Activated naive CD4-positive, alpha-beta T cell treated with anti-CD3 and anti-CD28 coated beads, Interleukin-2, amount 50 U/mL, for 24 hours (primary cell): ENCODE measurements around the gene GMPPA.
A peak's percentile ranks its signal among the peaks of the same experiment; 100 is the strongest.

ENCODE experiments used
- H3K27ac Mint-ChIP-seq: one replicate; pipeline ENCODE4 v1.8.0; 2021; ENCODE audit warnings: mild to moderate bottlenecking, mixed read lengths
- H3K27me3 Mint-ChIP-seq: one replicate; pipeline ENCODE4 v1.8.0; 2021; ENCODE audit warnings: mixed read lengths
- H3K36me3 Mint-ChIP-seq: one replicate; pipeline ENCODE4 v1.8.0; 2021; ENCODE audit warnings: mixed read lengths
- H3K4me1 Mint-ChIP-seq: one replicate; pipeline ENCODE4 v1.8.0; 2021; ENCODE audit warnings: mixed read lengths
- H3K4me3 Mint-ChIP-seq: one replicate; pipeline ENCODE4 v1.8.0; 2021; ENCODE audit warnings: mild to moderate bottlenecking, mixed read lengths
- H3K9me3 Mint-ChIP-seq: one replicate; pipeline ENCODE4 v1.8.0; 2021; ENCODE audit warnings: mixed read lengths

Gene GMPPA

DNA sequence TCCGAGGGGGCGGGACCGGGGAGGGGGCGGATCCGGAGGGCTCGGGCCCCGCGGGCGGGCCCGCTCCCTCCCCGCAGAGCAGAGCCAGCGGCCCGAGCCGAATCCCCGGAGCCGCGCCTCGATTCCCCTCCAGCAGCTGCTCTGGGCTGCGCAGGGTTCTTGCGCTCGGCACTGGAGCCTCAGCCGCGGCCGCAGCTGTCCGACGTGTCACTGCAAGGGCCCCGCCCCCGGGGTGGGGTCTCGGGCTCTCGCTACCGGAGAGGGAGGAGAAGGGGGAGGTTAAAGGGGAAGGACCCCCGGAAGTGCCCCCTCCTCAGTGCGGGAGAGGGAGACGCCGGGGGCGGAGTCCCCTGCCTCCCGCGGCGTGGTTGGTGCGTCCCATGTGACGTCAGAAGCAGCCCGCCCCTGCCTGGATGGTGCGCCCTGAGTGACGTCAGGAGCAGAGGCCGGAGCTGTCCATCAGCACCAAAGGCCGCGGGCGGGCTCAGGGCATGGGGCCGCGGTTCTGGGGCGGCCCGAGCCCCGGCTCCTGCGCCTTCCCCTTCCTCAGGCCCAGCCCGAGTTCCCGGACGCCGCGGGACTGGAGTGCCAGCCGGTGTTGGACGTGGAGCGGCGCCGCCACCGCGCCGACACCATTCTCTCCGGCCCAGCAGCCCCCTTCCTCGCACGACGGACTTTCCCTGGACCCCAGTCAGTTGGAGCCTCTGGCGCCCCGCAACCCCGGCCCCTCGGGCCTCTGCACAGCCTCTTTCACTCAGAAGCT lies 45.1 kb downstream of the GMPPA start, which contains the start of the genes CHPF and TMEM198:
CHPF (minus strand) TSS at position 214 of the 763 bp plus-strand sequence. CDS start 271 bp downstream, outside the sequence.
TMEM198 (plus strand) TSS at position 433 of the 763 bp plus-strand sequence. CDS start 700 bp downstream, outside the sequence.
- peak within 1 kb of the TSS; percentile 93 for H3K4me3 Mint-ChIP-seq
- H3K9me3 Mint-ChIP-seq = no peaks in the 10 kb centered on the region
- peaks cover 2% of the 10 kb centered on the region for H3K36me3 Mint-ChIP-seq
- peaks cover 24% of the 10 kb centered on the region for H3K4me1 Mint-ChIP-seq
- peak within 1 kb of the TSS; percentile 96 for H3K27ac Mint-ChIP-seq
- no peaks in the 10 kb centered on the region for H3K27me3 Mint-ChIP-seq

DNA sequence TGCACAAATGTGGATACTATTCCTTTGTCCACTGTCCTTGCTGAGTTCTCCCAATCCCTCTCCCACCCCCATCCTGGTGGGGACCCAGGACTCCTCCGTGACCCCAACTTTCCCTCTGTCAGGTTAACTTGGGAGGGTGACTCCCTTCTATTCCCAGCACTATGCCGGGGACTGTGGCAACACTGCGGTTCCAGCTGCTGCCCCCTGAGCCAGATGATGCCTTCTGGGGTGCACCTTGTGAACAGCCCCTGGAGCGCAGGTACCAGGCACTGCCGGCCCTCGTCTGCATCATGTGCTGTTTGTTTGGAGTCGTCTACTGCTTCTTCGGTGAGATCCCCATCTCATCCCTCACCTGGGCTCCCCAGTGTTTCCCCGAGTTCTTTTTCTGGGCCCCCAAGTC lies 45.9 kb downstream of the GMPPA start:
- Mint-ChIP-seq H3K9me3 (no peaks in the 10 kb centered on the region), H3K4me3 (peak overlapping the region; percentile 86), H3K27me3 (peaks cover 2% of the 10 kb centered on the region), H3K36me3 (peaks cover 2% of the 10 kb centered on the region), H3K27ac (peak overlapping the region; percentile 96), H3K4me1 (peaks cover 24% of the 10 kb centered on the region)

DNA sequence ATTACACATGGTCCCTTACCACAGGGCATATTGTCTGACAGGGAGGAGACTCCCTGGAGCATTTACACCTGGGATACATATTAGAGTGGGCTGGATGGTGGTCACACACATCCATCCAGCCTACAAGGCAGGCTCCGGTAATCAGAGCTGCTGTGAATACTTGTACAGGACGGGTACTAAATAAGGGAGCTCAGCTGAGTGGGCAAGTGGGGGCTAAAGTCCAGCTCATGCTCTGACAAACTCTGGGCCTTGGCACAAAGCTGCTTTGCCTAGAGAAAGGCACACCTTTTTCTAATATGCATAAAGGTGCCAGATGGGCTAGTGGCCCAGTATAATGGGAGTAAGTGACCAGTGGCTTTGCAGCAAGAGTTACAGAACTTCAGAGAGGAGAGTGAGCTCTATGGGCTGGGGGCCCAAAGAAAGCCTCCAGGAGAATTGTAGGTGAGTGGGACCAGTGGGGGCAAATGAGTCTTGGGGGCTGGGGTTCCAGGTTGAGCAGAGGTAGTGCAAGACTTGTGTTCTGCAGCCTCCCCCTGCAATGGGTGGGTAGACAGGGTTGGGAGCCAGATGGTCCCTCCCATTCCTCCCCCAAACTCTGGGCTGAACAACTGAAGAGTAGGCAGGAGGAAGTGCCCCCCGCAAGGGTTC lies 46.7 kb downstream of the GMPPA start:
- H3K4me3 Mint-ChIP-seq = peak overlapping the region; percentile 86

DNA sequence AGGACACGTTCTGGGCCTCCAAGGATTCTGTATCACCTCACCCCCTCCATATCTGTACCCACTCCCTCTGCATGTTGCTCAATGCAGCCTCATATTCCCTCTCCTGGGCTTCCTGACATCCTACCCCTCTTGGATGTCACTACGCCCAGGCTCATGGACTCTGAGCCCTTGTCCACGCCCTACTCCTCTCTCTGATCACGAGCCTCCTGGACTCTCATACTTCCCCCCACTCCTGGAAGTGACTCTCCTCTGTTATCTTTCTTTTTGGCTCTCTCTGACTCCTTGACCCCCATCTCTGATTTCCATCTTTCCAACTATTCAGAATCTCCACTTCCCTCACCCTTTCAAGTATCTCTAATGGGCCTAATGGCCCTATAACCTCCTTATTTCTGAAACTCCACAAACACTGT lies 47.3 kb downstream of the GMPPA start:
- Mint-ChIP-seq H3K27ac (no peak overlapping the region), H3K9me3 (no peaks in the 10 kb centered on the region), H3K4me3 (no peak overlapping the region), H3K4me1 (peaks cover 24% of the 10 kb centered on the region), H3K27me3 (peaks cover 4% of the 10 kb centered on the region), H3K36me3 (peaks cover 2% of the 10 kb centered on the region)

More for the DNA sequence above, 46.7 kb downstream of the GMPPA start:
- H3K9me3 Mint-ChIP-seq = no peaks in the 10 kb centered on the region
- peaks cover 2% of the 10 kb centered on the region for H3K36me3 Mint-ChIP-seq
- peaks cover 2% of the 10 kb centered on the region for H3K27me3 Mint-ChIP-seq
- peaks cover 24% of the 10 kb centered on the region for H3K4me1 Mint-ChIP-seq
- no peak overlapping the region for H3K27ac Mint-ChIP-seq

DNA sequence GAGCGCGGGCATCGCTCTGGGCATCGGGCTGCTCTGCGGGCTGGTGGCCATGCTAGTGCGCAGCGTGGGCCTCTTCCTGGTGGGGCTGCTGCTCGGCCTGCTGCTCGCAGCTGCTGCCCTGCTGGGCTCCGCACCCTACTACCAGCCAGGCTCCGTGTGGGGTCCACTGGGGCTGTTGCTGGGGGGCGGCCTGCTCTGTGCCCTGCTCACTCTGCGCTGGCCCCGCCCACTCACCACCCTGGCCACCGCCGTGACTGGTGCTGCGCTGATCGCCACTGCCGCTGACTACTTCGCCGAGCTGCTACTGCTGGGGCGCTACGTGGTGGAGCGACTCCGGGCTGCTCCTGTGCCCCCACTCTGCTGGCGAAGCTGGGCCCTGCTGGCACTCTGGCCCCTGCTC lies 48.9 kb downstream of the GMPPA start:
- no peaks in the 10 kb centered on the region for H3K9me3 Mint-ChIP-seq
- H3K27me3 Mint-ChIP-seq = peaks cover 8% of the 10 kb centered on the region
- H3K4me1 Mint-ChIP-seq = peaks cover 11% of the 10 kb centered on the region
- H3K27ac Mint-ChIP-seq = no peak overlapping the region
- no peaks in the 10 kb centered on the region for H3K36me3 Mint-ChIP-seq
- H3K4me3 Mint-ChIP-seq = no peak overlapping the region

DNA sequence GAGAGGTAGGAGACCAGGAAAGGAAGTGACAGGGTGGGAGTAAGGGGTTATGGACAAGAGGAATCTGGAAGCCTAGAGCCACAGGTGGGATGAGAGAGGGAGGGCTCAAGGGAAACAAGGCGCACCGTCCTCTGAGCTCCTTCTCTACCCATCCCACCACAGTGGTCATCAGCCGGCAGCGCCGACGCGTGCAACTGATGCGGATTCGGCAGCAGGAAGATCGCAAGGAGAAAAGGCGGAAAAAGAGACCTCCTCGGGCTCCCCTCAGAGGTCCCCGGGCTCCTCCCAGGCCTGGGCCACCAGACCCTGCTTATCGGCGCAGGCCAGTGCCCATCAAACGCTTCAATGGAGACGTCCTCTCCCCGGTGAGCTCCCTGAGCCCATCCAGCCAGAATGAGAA lies 50.3 kb downstream of the GMPPA start:
- Mint-ChIP-seq H3K4me1 (peaks cover 9% of the 10 kb centered on the region), H3K36me3 (no peaks in the 10 kb centered on the region), H3K9me3 (no peaks in the 10 kb centered on the region), H3K27me3 (peaks cover 15% of the 10 kb centered on the region), H3K27ac (no peak overlapping the region), H3K4me3 (no peak overlapping the region)

DNA sequence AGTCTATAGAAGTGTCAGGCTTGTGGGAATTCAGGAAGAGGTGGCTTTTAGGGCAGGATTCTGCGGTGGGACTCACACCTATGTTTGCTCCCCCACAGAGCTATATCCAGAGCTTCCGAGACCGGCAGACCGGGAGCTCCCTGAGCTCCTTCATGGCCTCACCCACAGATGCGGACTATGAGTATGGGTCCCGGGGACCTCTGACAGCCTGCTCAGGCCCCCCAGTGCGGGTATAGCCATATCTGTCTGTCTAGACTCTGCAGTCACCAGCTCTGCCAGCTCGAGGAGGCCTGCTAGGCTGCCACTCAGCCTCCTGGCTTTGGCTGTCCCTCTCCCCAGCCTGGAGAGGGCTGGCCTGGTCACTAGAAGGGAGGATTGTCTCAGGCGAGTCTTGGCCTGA lies 50.9 kb downstream of the GMPPA start:
- H3K27me3 Mint-ChIP-seq = peaks cover 18% of the 10 kb centered on the region
- no peaks in the 10 kb centered on the region for H3K9me3 Mint-ChIP-seq
- peaks cover 4% of the 10 kb centered on the region for H3K4me1 Mint-ChIP-seq
- no peak overlapping the region for H3K4me3 Mint-ChIP-seq
- H3K27ac Mint-ChIP-seq = no peak overlapping the region
- no peaks in the 10 kb centered on the region for H3K36me3 Mint-ChIP-seq

DNA sequence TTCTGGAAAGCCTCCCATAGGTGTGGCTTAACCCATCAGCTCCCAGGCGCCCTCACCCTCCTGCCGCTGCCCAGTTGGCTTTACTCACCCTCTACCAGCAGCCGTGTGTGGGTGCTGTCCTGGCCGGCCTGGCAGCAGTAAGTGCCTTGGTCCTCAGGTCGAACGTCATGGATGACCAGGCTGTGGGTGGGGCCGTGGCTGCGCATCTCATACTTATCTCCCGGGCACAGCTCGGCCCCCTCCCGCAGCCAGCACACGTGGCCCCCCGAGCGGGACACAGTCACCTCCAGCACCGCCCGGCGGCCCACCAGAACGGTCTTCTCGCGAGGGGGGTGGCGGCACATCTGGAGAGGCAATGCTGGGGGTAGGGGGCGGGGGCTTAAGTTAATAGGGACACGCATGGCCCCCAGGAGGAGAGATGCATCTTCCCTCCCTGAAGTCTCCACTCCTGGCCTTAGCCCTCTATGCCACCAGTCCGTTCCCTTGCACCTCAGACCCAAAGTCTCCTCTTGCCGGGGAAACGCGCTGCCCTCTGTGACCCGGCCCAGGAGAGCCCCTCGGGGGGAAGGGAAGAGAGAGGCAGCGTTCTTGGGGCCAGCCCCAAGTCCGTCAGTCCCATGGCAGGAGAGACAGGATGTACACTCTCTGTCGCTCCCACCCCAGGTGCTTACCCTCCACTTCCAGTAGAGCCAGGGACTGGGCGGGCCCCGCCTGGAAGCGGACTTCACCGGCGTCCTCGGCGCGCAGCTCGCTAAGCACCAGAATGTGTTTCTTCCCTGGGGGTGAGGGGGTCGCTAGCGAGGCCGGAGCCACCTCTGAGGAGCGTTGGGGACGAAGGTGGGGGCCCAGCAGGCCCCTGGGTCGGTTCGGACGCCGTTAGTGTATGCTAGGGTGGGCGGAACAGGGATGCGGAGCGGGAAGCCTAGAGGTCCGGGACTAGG lies 53.0 kb downstream of the GMPPA start:
- H3K4me1 Mint-ChIP-seq = no peaks in the 10 kb centered on the region
- no peaks in the 10 kb centered on the region for H3K9me3 Mint-ChIP-seq
- H3K27me3 Mint-ChIP-seq = peaks cover 23% of the 10 kb centered on the region
- peak overlapping the region; percentile 35 for H3K27ac Mint-ChIP-seq
- H3K4me3 Mint-ChIP-seq = peak overlapping the region; percentile 76
- H3K36me3 Mint-ChIP-seq = no peaks in the 10 kb centered on the region

DNA sequence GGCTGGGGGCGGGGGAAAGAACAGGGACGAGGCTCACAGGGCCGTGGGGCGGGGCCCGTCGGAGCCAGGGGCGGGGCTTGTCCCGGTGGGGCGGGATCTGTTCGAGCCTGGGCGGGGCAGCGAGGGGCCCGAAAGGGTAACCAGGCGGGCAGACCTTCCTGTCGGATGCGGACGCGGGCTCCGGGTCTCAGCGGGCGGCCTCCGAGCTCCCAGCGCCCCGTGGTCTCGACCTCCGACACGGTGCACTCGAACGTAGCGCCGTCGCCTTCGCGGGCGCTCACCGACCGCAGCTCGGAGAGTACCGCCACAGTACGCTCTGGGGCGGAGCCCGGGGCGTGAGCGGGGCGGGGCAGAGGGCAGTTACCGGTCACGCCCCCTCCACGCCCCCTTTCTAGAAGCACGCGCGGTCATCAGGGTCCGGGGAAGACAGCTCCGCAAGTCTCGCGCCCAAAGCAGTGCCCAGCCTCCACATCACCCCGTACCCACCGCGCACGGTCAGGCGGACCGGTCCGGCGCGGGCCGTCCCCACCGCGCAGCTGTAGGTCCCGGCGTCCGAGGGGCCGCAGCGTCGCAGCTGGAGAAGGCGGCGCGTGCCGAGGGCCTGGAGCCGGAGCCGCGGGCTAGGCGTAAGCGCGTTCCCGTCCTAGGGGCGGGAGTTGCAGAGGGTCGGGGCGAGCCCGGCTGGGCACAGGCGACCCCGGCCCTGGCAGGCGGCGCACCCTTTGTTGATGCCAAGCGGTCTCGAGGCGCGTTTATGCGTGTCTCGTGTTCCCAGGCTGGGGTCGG lies 53.9 kb downstream of the GMPPA start:
- Mint-ChIP-seq H3K4me3 (peak overlapping the region; percentile 76), H3K27ac (no peak overlapping the region), H3K27me3 (peaks cover 24% of the 10 kb centered on the region), H3K9me3 (no peaks in the 10 kb centered on the region), H3K36me3 (no peaks in the 10 kb centered on the region), H3K4me1 (no peaks in the 10 kb centered on the region)

DNA sequence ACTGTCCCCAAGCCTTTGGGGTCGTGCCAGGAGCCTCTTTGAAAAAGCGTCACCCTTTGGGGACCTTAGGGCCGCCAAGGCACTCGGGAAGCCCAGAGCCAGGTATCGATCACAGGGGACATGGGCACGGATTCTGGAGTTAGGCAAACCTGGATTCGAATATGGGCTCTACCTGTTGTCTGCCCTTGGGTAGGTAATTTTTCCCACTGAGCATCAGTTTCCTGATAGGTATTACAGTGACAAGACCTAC lies 54.4 kb downstream of the GMPPA start:
- no peaks in the 10 kb centered on the region for H3K9me3 Mint-ChIP-seq
- no peak overlapping the region for H3K4me3 Mint-ChIP-seq
- H3K36me3 Mint-ChIP-seq = no peaks in the 10 kb centered on the region
- no peak overlapping the region for H3K27ac Mint-ChIP-seq
- no peaks in the 10 kb centered on the region for H3K4me1 Mint-ChIP-seq
- peaks cover 24% of the 10 kb centered on the region for H3K27me3 Mint-ChIP-seq

DNA sequence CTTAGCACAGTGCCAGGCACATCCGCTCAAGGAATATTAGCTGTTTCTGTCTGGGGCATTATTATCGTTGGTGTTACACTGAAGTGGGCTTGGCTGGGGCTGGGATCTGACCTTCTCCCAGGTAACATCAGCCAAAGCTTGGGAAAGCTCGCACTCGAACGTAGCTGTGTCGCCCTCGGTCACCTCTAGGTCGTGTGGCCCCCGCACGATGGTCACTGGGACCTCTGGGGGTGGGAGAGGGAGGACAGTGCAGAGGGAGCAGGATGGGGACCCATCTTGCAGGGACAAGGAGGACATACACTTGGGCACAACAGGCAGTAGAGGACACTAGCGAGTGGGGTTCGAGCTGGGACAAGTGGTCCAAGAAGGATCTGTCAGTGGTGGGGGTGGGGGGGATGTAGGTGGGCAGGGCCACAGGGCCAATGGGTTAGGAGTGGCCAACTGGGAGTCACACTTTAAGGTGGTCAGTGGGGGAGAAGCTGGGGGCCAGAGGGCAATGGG lies 54.8 kb downstream of the GMPPA start:
- Mint-ChIP-seq H3K27me3 (peaks cover 24% of the 10 kb centered on the region), H3K27ac (no peak overlapping the region), H3K4me3 (peak overlapping the region; percentile 42), H3K9me3 (no peaks in the 10 kb centered on the region), H3K4me1 (no peaks in the 10 kb centered on the region), H3K36me3 (no peaks in the 10 kb centered on the region)

DNA sequence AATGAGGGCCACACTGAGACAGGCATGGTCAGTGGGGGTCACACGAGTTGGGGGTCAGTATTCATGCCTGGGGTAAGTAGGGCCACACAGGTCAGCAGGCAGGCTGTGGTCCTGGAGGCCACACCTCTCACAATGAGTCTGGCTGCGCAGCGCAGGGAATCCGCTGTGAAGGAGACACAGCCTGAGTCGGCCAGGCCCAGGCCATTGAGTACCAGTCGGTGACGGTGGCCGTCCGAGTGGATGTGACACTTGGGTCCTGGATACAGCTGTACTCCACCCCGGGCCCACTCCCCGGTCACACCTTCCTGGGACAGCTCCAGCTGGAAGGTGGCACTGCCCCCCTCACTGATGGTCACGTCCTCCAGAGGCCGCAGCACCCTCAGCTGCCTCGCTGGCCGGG lies 55.7 kb downstream of the GMPPA start:
- no peaks in the 10 kb centered on the region for H3K9me3 Mint-ChIP-seq
- no peaks in the 10 kb centered on the region for H3K4me1 Mint-ChIP-seq
- H3K36me3 Mint-ChIP-seq = no peaks in the 10 kb centered on the region
- H3K27me3 Mint-ChIP-seq = peaks cover 23% of the 10 kb centered on the region
- H3K4me3 Mint-ChIP-seq = no peak overlapping the region
- no peak overlapping the region for H3K27ac Mint-ChIP-seq

DNA sequence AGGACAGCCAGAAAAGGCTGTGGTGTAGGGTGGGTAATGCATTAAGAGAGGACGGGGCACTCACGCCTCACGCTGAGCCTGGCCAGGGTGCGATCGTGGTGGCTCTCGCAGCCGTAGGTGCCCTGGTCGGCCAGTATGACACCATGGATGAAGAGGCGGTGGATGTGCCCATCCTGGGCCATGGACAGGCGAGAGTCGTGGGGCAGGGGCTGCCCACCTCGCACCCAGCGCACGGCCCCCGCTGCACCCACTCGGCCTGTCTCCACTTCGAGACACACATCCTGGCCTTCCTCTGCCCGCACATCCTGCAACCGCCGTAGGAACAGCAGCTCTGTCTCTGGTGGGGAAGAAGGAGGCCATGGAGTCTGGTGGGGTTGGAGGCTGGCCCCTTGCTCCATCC lies 57.3 kb downstream of the GMPPA start:
- Mint-ChIP-seq H3K27me3 (peaks cover 23% of the 10 kb centered on the region), H3K4me3 (no peak overlapping the region), H3K4me1 (no peaks in the 10 kb centered on the region), H3K27ac (no peak overlapping the region), H3K9me3 (no peaks in the 10 kb centered on the region), H3K36me3 (no peaks in the 10 kb centered on the region)

DNA sequence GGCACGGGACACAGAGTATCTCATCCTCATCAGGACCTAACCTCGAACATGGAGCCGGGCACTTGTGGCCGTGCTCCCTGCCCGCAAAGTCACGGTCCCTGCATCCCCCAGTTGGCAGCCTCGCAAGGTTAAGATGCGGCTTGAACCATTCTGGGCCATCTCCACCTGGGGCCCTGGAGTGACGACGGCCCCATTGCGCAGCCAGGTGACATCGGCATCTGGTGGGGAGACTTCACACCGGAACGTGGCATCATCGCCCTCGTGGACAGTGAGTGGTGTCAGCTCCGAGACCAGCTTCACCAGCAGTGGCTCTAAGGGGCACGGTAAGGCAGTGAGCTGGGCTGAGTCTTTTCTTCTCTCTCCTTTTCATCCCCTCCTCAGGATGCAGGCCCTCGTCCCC lies 57.7 kb downstream of the GMPPA start:
- H3K27me3 Mint-ChIP-seq = peaks cover 22% of the 10 kb centered on the region
- no peaks in the 10 kb centered on the region for H3K4me1 Mint-ChIP-seq
- no peak overlapping the region for H3K4me3 Mint-ChIP-seq
- H3K9me3 Mint-ChIP-seq = no peaks in the 10 kb centered on the region
- no peak overlapping the region for H3K27ac Mint-ChIP-seq
- no peaks in the 10 kb centered on the region for H3K36me3 Mint-ChIP-seq
